Measurements from ENCODE around the gene ACAD9.

GRCh38 chr3:128874481-128875180, 4.8 kb upstream of the ACAD9 start:
- TF ChIP-seq L3MBTL2 (conservative IDR thresholded peaks at IDR 0.05) (no peak), ZNF384 (IDR thresholded peaks at IDR 0.05) (no peak), SUZ12 (IDR thresholded peaks at IDR 0.05) (no peak), FOXK2 (IDR thresholded peaks at IDR 0.05) (no peak)
- TF ChIP-seq, protein P1, sequence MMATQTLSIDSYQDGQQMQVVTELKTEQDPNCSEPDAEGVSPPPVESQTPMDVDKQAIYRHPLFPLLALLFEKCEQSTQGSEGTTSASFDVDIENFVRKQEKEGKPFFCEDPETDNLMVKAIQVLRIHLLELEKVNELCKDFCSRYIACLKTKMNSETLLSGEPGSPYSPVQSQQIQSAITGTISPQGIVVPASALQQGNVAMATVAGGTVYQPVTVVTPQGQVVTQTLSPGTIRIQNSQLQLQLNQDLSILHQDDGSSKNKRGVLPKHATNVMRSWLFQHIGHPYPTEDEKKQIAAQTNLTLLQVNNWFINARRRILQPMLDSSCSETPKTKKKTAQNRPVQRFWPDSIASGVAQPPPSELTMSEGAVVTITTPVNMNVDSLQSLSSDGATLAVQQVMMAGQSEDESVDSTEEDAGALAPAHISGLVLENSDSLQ (IDR thresholded peaks at IDR 0.05), result no peak
